HG03139 (cell line): Measurements from ENCODE around the gene OLFM1.

Source experiments
- ATAC-seq: cut with Tn5 transposase; IDR thresholded peaks from one replicate; pipeline ENCODE4 v1.9.1; 2021; ENCODE audit not compliant: unreplicated experiment

Gene OLFM1

GRCh38 chr9:135167849-135168655 is 80.6 kb downstream of the OLFM1 start:
- ATAC-seq, result no peak

GRCh38 chr9:135169709-135170226 is 82.3 kb downstream of the OLFM1 start:
- no peak for ATAC-seq

- no peak for ATAC-seq
Observed at GRCh38 chr9:135170535-135170934, 83.1 kb downstream of the OLFM1 start.
